ENCODE measurements around the gene CECR2. TPM values are rescaled to one million over a fixed set of nuclear protein-coding genes. Genes with fewer than 3 reads are reported as not detected.
A peak's percentile ranks its signal among the peaks of the same experiment; 100 is the strongest.

Gene CECR2
- total and polyA plus RNA-seq, 5 donors from 2014 or later = not detected

- no peak overlapping the region for H3K4me3 Mint-ChIP-seq
- Histone ChIP-seq H3K4me1 (ENCODE audit: control insufficient read depth, insufficient read depth, low read length, poor library complexity, severe bottlenecking) (no peaks in the 10 kb centered on the region), H3K4me3 (ENCODE audit: low read depth, low read length) (no peak overlapping the region), H3K9me3 (ENCODE audit: control insufficient read depth in 2 of 2, low read length in 2 of 2) (no peaks in the 10 kb centered on the region), H3K27ac (ENCODE audit: insufficient read depth, low read length, poor library complexity, severe bottlenecking) (no peak overlapping the region), H3K36me3 (ENCODE audit: control insufficient read depth, insufficient read depth, low read length) (no peaks in the 10 kb centered on the region), H3K27me3 (ENCODE audit: control insufficient read depth, insufficient read depth, low read length) (no peaks in the 10 kb centered on the region)
- H3K4me1 Mint-ChIP-seq = no peaks in the 10 kb centered on the region
- H3K27me3 Mint-ChIP-seq = peaks cover 9% of the 10 kb centered on the region
- peaks cover 0 to 2% (median 0%) of the 10 kb centered on the region in 7 donors for H3K9me3 Mint-ChIP-seq
- DNase-seq (no peak), ATAC-seq (ENCODE audit: low read depth in 2 of 2) (no peak)
- H3K36me3 Mint-ChIP-seq = no peaks in the 10 kb centered on the region
- no peak overlapping the region for H3K27ac Mint-ChIP-seq
These were observed 27.3 kb downstream of the CECR2 start for GRCh38 chr22:17396516-17396915.

GRCh38 chr22:17397756-17398547 is 28.7 kb downstream of the CECR2 start:
- Histone ChIP-seq H3K9me3 (ENCODE audit: control insufficient read depth in 2 of 2, low read length in 2 of 2) (no peaks in the 10 kb centered on the region), H3K27ac (ENCODE audit: insufficient read depth, low read length, poor library complexity, severe bottlenecking) (no peak overlapping the region), H3K36me3 (ENCODE audit: control insufficient read depth, insufficient read depth, low read length) (no peaks in the 10 kb centered on the region), H3K27me3 (ENCODE audit: control insufficient read depth, insufficient read depth, low read length) (no peaks in the 10 kb centered on the region), H3K4me1 (ENCODE audit: control insufficient read depth, insufficient read depth, low read length, poor library complexity, severe bottlenecking) (no peaks in the 10 kb centered on the region), H3K4me3 (ENCODE audit: low read depth, low read length) (no peak overlapping the region)
- peaks cover 0 to 2% (median 0%) of the 10 kb centered on the region in 7 donors for H3K9me3 Mint-ChIP-seq
- DNase-seq (no peak), ATAC-seq (ENCODE audit: low read depth in 2 of 2) (no peak)
- no peaks in the 10 kb centered on the region for H3K4me1 Mint-ChIP-seq
- no peak overlapping the region for H3K4me3 Mint-ChIP-seq
- H3K27ac Mint-ChIP-seq = no peak overlapping the region
- H3K36me3 Mint-ChIP-seq = no peaks in the 10 kb centered on the region
- H3K27me3 Mint-ChIP-seq = peaks cover 7% of the 10 kb centered on the region

GRCh38 chr22:17400305-17400704 is 31.0 kb downstream of the CECR2 start:
- peaks cover 0 to 2% (median 0%) of the 10 kb centered on the region in 7 donors for H3K9me3 Mint-ChIP-seq
- no peaks in the 10 kb centered on the region for H3K4me1 ChIP-seq (ENCODE audit: control insufficient read depth, insufficient read depth, low read length, poor library complexity, severe bottlenecking)
- no peak overlapping the region for H3K4me3 Mint-ChIP-seq
- no peak overlapping the region for H3K4me3 ChIP-seq (ENCODE audit: low read depth, low read length)
- DNase-seq = no peak
- no peaks in the 10 kb centered on the region for H3K36me3 Mint-ChIP-seq
- H3K27ac ChIP-seq (ENCODE audit: insufficient read depth, low read length, poor library complexity, severe bottlenecking) = no peak overlapping the region
- no peaks in the 10 kb centered on the region for H3K27me3 ChIP-seq (ENCODE audit: control insufficient read depth, insufficient read depth, low read length)
- no peak overlapping the region for H3K27ac Mint-ChIP-seq
- H3K36me3 ChIP-seq (ENCODE audit: control insufficient read depth, insufficient read depth, low read length) = no peaks in the 10 kb centered on the region
- no peaks in the 10 kb centered on the region for H3K9me3 ChIP-seq (ENCODE audit: control insufficient read depth in 2 of 2, low read length in 2 of 2)
- peaks cover 5% of the 10 kb centered on the region for H3K27me3 Mint-ChIP-seq
- ATAC-seq (ENCODE audit: low read depth in 2 of 2) = no peak
- no peaks in the 10 kb centered on the region for H3K4me1 Mint-ChIP-seq

- Histone ChIP-seq H3K4me3 (ENCODE audit: low read depth, low read length) (no peak overlapping the region), H3K27ac (ENCODE audit: insufficient read depth, low read length, poor library complexity, severe bottlenecking) (no peak overlapping the region), H3K36me3 (ENCODE audit: control insufficient read depth, insufficient read depth, low read length) (no peaks in the 10 kb centered on the region), H3K27me3 (ENCODE audit: control insufficient read depth, insufficient read depth, low read length) (no peaks in the 10 kb centered on the region), H3K9me3 (ENCODE audit: control insufficient read depth in 2 of 2, low read length in 2 of 2) (no peaks in the 10 kb centered on the region), H3K4me1 (ENCODE audit: control insufficient read depth, insufficient read depth, low read length, poor library complexity, severe bottlenecking) (no peaks in the 10 kb centered on the region)
- Mint-ChIP-seq H3K4me3 (no peak overlapping the region), H3K4me1 (no peaks in the 10 kb centered on the region), H3K36me3 (no peaks in the 10 kb centered on the region), H3K27ac (peak overlapping the region in 1 of 3 donors; percentile 57), H3K27me3 (peaks cover 5% of the 10 kb centered on the region), H3K9me3 (no peaks in the 10 kb centered on the region)
- ATAC-seq (ENCODE audit: low read depth in 2 of 2) = no peak
- no peak for DNase-seq
These were observed 32.5 kb downstream of the CECR2 start for GRCh38 chr22:17401728-17402127.

GRCh38 chr22:17402293-17402692 is 33.0 kb downstream of the CECR2 start:
- H3K9me3 ChIP-seq (ENCODE audit: control insufficient read depth in 2 of 2, low read length in 2 of 2) = no peaks in the 10 kb centered on the region
- Mint-ChIP-seq H3K27ac (no peak overlapping the region), H3K9me3 (no peaks in the 10 kb centered on the region)

GRCh38 chr22:17403906-17404305 is 34.6 kb downstream of the CECR2 start:
- DNase-seq = no peak
- Mint-ChIP-seq H3K4me3 (no peak overlapping the region), H3K36me3 (no peaks in the 10 kb centered on the region), H3K9me3 (no peaks in the 10 kb centered on the region), H3K27ac (no peak overlapping the region), H3K4me1 (no peaks in the 10 kb centered on the region), H3K27me3 (peaks cover 18% of the 10 kb centered on the region)
- Histone ChIP-seq H3K4me3 (ENCODE audit: low read depth, low read length) (no peak overlapping the region), H3K27ac (ENCODE audit: insufficient read depth, low read length, poor library complexity, severe bottlenecking) (no peak overlapping the region), H3K27me3 (ENCODE audit: control insufficient read depth, insufficient read depth, low read length) (no peaks in the 10 kb centered on the region), H3K9me3 (ENCODE audit: control insufficient read depth in 2 of 2, low read length in 2 of 2) (no peaks in the 10 kb centered on the region), H3K36me3 (ENCODE audit: control insufficient read depth, insufficient read depth, low read length) (no peaks in the 10 kb centered on the region), H3K4me1 (ENCODE audit: control insufficient read depth, insufficient read depth, low read length, poor library complexity, severe bottlenecking) (no peaks in the 10 kb centered on the region)
- ATAC-seq (ENCODE audit: low read depth in 2 of 2) = no peak

More at GRCh38 chr22:17402293-17402692, 33.0 kb downstream of the CECR2 start:
- H3K27me3 Mint-ChIP-seq = peaks cover 8% of the 10 kb centered on the region
- H3K27me3 ChIP-seq (ENCODE audit: control insufficient read depth, insufficient read depth, low read length) = no peaks in the 10 kb centered on the region
- H3K27ac ChIP-seq (ENCODE audit: insufficient read depth, low read length, poor library complexity, severe bottlenecking) = no peak overlapping the region
- no peak overlapping the region for H3K4me3 Mint-ChIP-seq
- no peaks in the 10 kb centered on the region for H3K36me3 Mint-ChIP-seq
- H3K4me1 Mint-ChIP-seq = no peaks in the 10 kb centered on the region
- no peak overlapping the region for H3K4me3 ChIP-seq (ENCODE audit: low read depth, low read length)
- H3K4me1 ChIP-seq (ENCODE audit: control insufficient read depth, insufficient read depth, low read length, poor library complexity, severe bottlenecking) = no peaks in the 10 kb centered on the region
- DNase-seq (no peak), ATAC-seq (ENCODE audit: low read depth in 2 of 2) (no peak)
- no peaks in the 10 kb centered on the region for H3K36me3 ChIP-seq (ENCODE audit: control insufficient read depth, insufficient read depth, low read length)

GRCh38 chr22:17407643-17408042 is 38.4 kb downstream of the CECR2 start:
- DNase-seq = no peak
- H3K9me3 ChIP-seq (ENCODE audit: control insufficient read depth in 2 of 2, low read length in 2 of 2) = no peaks in the 10 kb centered on the region
- no peaks in the 10 kb centered on the region for H3K4me1 ChIP-seq (ENCODE audit: control insufficient read depth, insufficient read depth, low read length, poor library complexity, severe bottlenecking)
- Mint-ChIP-seq H3K9me3 (no peaks in the 10 kb centered on the region), H3K4me3 (no peak overlapping the region), H3K36me3 (no peaks in the 10 kb centered on the region), H3K27ac (no peak overlapping the region), H3K27me3 (peaks cover 25% of the 10 kb centered on the region), H3K4me1 (no peaks in the 10 kb centered on the region)
- no peak for ATAC-seq (ENCODE audit: low read depth in 2 of 2)
- H3K36me3 ChIP-seq (ENCODE audit: control insufficient read depth, insufficient read depth, low read length) = no peaks in the 10 kb centered on the region
- H3K4me3 ChIP-seq (ENCODE audit: low read depth, low read length) = no peak overlapping the region
- H3K27ac ChIP-seq (ENCODE audit: insufficient read depth, low read length, poor library complexity, severe bottlenecking) = no peak overlapping the region
- no peaks in the 10 kb centered on the region for H3K27me3 ChIP-seq (ENCODE audit: control insufficient read depth, insufficient read depth, low read length)

GRCh38 chr22:17410576-17410975 is 41.3 kb downstream of the CECR2 start:
- no peaks in the 10 kb centered on the region for H3K9me3 Mint-ChIP-seq
- ATAC-seq (ENCODE audit: low read depth in 2 of 2) = no peak
- H3K27me3 ChIP-seq (ENCODE audit: control insufficient read depth, insufficient read depth, low read length) = peaks cover 3% of the 10 kb centered on the region
- no peak overlapping the region for H3K4me3 Mint-ChIP-seq
- no peak overlapping the region for H3K4me3 ChIP-seq (ENCODE audit: low read depth, low read length)
- no peaks in the 10 kb centered on the region for H3K4me1 ChIP-seq (ENCODE audit: control insufficient read depth, insufficient read depth, low read length, poor library complexity, severe bottlenecking)
- H3K36me3 ChIP-seq (ENCODE audit: control insufficient read depth, insufficient read depth, low read length) = no peaks in the 10 kb centered on the region
- H3K36me3 Mint-ChIP-seq = no peaks in the 10 kb centered on the region
- H3K9me3 ChIP-seq (ENCODE audit: control insufficient read depth in 2 of 2, low read length in 2 of 2) = no peaks in the 10 kb centered on the region
- no peak overlapping the region for H3K27ac Mint-ChIP-seq
- H3K27ac ChIP-seq (ENCODE audit: insufficient read depth, low read length, poor library complexity, severe bottlenecking) = no peak overlapping the region
- DNase-seq = no peak
- no peaks in the 10 kb centered on the region for H3K4me1 Mint-ChIP-seq
- peaks cover 21% of the 10 kb centered on the region for H3K27me3 Mint-ChIP-seq
